ENCODE results near the gene FBXW5. TPM values are rescaled to one million over a fixed set of nuclear protein-coding genes. Genes with fewer than 3 reads are reported as not detected.

FBXW5 gene
- total RNA-seq, 2 experiments from 2014 or later: 63.3 to 89.6 TPM

DNA sequence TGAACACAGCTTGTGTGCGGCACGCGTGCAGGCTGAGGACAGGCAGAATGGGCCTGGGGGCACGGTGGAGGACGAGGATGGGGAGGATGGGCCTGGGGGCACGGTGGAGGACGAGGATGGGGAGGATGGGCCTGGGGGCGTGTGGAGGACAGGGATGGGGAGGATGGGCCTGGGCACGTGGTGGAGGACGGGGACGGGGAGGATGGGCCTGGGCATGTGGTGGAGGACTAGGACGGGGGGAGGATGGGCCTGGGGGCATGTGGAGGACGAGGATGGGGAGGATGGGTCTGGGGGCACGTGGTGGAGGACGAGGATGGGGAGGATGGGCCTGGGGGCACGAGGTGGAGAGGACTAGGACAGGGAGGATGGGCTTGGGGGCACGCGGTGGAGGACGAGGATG lies 22.0 kb downstream of the FBXW5 start:
- H3K27ac ChIP-seq (ENCODE audit: low read depth, low read length, poor library complexity, severe bottlenecking): no peak overlapping the region
- H4K20me1 ChIP-seq (ENCODE audit: insufficient read depth, low read length): no peaks in the 10 kb centered on the region
- no peak overlapping the region for H3K4me2 ChIP-seq (ENCODE audit: low read length)
- H3K4me3 ChIP-seq (ENCODE audit: low read depth, low read length, poor library complexity, severe bottlenecking): no peak overlapping the region
- no peaks in the 10 kb centered on the region for H3K9me2 ChIP-seq (ENCODE audit: insufficient read depth, low read length)
- H3K9me3 ChIP-seq (ENCODE audit: low read length): no peaks in the 10 kb centered on the region
- no TSS peak for BruUV-seq (replicated peaks)
- peaks cover 5% of the 10 kb centered on the region for H3K4me1 ChIP-seq (ENCODE audit: insufficient read depth, low read length, poor library complexity, severe bottlenecking)
- H2AFZ ChIP-seq (ENCODE audit: low read length): no peak overlapping the region
- no peak for DNase-seq (ENCODE audit: low spot score)
- TF ChIP-seq, protein P1, sequence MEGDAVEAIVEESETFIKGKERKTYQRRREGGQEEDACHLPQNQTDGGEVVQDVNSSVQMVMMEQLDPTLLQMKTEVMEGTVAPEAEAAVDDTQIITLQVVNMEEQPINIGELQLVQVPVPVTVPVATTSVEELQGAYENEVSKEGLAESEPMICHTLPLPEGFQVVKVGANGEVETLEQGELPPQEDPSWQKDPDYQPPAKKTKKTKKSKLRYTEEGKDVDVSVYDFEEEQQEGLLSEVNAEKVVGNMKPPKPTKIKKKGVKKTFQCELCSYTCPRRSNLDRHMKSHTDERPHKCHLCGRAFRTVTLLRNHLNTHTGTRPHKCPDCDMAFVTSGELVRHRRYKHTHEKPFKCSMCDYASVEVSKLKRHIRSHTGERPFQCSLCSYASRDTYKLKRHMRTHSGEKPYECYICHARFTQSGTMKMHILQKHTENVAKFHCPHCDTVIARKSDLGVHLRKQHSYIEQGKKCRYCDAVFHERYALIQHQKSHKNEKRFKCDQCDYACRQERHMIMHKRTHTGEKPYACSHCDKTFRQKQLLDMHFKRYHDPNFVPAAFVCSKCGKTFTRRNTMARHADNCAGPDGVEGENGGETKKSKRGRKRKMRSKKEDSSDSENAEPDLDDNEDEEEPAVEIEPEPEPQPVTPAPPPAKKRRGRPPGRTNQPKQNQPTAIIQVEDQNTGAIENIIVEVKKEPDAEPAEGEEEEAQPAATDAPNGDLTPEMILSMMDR (conservative IDR thresholded peaks at IDR 0.05; ENCODE audit: low read length): no peak
- H3K79me2 ChIP-seq (ENCODE audit: insufficient read depth, low read depth, low read length): no peaks in the 10 kb centered on the region
- ChIA-PET POLR2A (no interaction called here), CTCF (ENCODE audit: unreplicated experiment) (no interaction called here)
- intact Hi-C loops (cut with micrococcal nuclease; ENCODE audit: unreplicated experiment): no loop called here
- peaks cover 86% of the 10 kb centered on the region for H3K36me3 ChIP-seq (ENCODE audit: insufficient read depth, low read length)

- peaks cover 86% of the 10 kb centered on the region for H3K36me3 ChIP-seq (ENCODE audit: insufficient read depth, low read length)
- peaks cover 5% of the 10 kb centered on the region for H3K4me1 ChIP-seq (ENCODE audit: insufficient read depth, low read length, poor library complexity, severe bottlenecking)
- no peak overlapping the region for H3K27ac ChIP-seq (ENCODE audit: low read depth, low read length, poor library complexity, severe bottlenecking)
- H4K20me1 ChIP-seq (ENCODE audit: insufficient read depth, low read length): no peaks in the 10 kb centered on the region
- no peak for DNase-seq (ENCODE audit: low spot score)
- no peak for TF ChIP-seq EZH2phosphoT487 (IDR thresholded peaks at IDR 0.05; ENCODE audit: borderline replicate concordance, low read depth, low read length)
- TF ChIP-seq, protein P1 (conservative IDR thresholded peaks at IDR 0.05; ENCODE audit: low read length): no peak
- no peaks in the 10 kb centered on the region for H3K9me3 ChIP-seq (ENCODE audit: low read length)
- H3K4me2 ChIP-seq (ENCODE audit: low read length): no peak overlapping the region
- intact Hi-C loops (cut with micrococcal nuclease; ENCODE audit: unreplicated experiment): no loop called here
- ChIA-PET POLR2A (no interaction called here), CTCF (ENCODE audit: unreplicated experiment) (no interaction called here)
- H3K9me2 ChIP-seq (ENCODE audit: insufficient read depth, low read length): no peaks in the 10 kb centered on the region
- no peak overlapping the region for H3K4me3 ChIP-seq (ENCODE audit: low read depth, low read length, poor library complexity, severe bottlenecking)
- no peaks in the 10 kb centered on the region for H3K79me2 ChIP-seq (ENCODE audit: insufficient read depth, low read depth, low read length)
- H2AFZ ChIP-seq (ENCODE audit: low read length): no peak overlapping the region
- BruUV-seq (replicated peaks): no TSS peak
These were observed 22.8 kb downstream of the FBXW5 start for GRCh38 chr9:136921718-136922117.

DNA sequence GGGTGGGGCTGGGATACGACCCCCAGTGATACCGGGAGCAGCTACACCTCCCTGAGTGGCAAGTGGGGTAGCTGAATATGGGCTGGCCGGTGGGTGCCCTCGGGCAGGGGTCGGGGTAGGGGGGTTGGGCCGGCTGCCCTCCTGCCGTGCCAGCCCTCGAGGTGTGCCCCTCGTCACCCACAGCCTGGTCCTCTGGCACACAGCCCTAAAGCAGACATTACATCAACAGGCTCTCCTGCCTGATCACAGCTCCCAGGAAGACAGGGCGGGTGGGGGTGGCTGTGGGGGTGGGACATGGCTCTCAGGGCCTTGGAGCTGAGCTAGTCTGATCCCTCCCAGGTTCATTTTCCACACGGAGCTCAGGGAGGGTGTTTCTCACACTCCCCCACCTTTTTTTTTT lies 23.2 kb downstream of the FBXW5 start:
- H3K4me2 ChIP-seq (ENCODE audit: low read length): no peak overlapping the region
- no peak overlapping the region for H2AFZ ChIP-seq (ENCODE audit: low read length)
- no peaks in the 10 kb centered on the region for H3K9me3 ChIP-seq (ENCODE audit: low read length)
- no peak for DNase-seq (ENCODE audit: low spot score)
- no TSS peak for BruUV-seq (replicated peaks)
- peaks cover 86% of the 10 kb centered on the region for H3K36me3 ChIP-seq (ENCODE audit: insufficient read depth, low read length)
- H3K9me2 ChIP-seq (ENCODE audit: insufficient read depth, low read length): no peaks in the 10 kb centered on the region
- H3K4me1 ChIP-seq (ENCODE audit: insufficient read depth, low read length, poor library complexity, severe bottlenecking): peaks cover 5% of the 10 kb centered on the region
- no peaks in the 10 kb centered on the region for H4K20me1 ChIP-seq (ENCODE audit: insufficient read depth, low read length)
- CTCF ChIA-PET (ENCODE audit: unreplicated experiment): no interaction called here
- H3K79me2 ChIP-seq (ENCODE audit: insufficient read depth, low read depth, low read length): no peaks in the 10 kb centered on the region
- intact Hi-C loops (cut with micrococcal nuclease; ENCODE audit: unreplicated experiment): no loop called here
- TF ChIP-seq, protein P1 (conservative IDR thresholded peaks at IDR 0.05; ENCODE audit: low read length): no peak
- TF ChIP-seq EZH2phosphoT487 (IDR thresholded peaks at IDR 0.05; ENCODE audit: borderline replicate concordance, low read depth, low read length): no peak
- POLR2A ChIA-PET: no interaction called here
- no peak overlapping the region for H3K4me3 ChIP-seq (ENCODE audit: low read depth, low read length, poor library complexity, severe bottlenecking)
- no peak overlapping the region for H3K27ac ChIP-seq (ENCODE audit: low read depth, low read length, poor library complexity, severe bottlenecking)
